ENCODE measurements around the gene MID1.

The MID1 gene

GRCh38 chrX:10576777-10577447 is 43.5 kb downstream of the MID1 start:
- no peak for DNase-seq

GRCh38 chrX:10576186-10576585 is 44.2 kb downstream of the MID1 start:
- DNase-seq, result no peak

- DNase-seq, result no peak
Observed at GRCh38 chrX:10574663-10575062, 45.7 kb downstream of the MID1 start.

- no peak for DNase-seq
Observed at GRCh38 chrX:10571260-10571659, 49.1 kb downstream of the MID1 start.

GRCh38 chrX:10570601-10571000 is 49.8 kb downstream of the MID1 start:
- DNase-seq, result no peak

- DNase-seq, result no peak
Observed at GRCh38 chrX:10569946-10570345, 50.4 kb downstream of the MID1 start.

- DNase-seq, result no peak
Observed at GRCh38 chrX:10568428-10568827, 52.0 kb downstream of the MID1 start.

- no peak for DNase-seq
Observed at GRCh38 chrX:10567136-10567535, 53.2 kb downstream of the MID1 start.

- no peak for DNase-seq
Observed at GRCh38 chrX:10566716-10567097, 53.7 kb downstream of the MID1 start.

- DNase-seq, result no peak
Observed at GRCh38 chrX:10564484-10564883, 55.9 kb downstream of the MID1 start.

GRCh38 chrX:10557166-10557565 is 63.2 kb downstream of the MID1 start:
- DNase-seq, result no peak

- DNase-seq, result no peak
Observed at GRCh38 chrX:10556405-10556804, 64.0 kb downstream of the MID1 start.

GRCh38 chrX:10555846-10556245 is 64.5 kb downstream of the MID1 start:
- no peak for DNase-seq

- DNase-seq, result no peak
Observed at GRCh38 chrX:10554612-10555270, 65.6 kb downstream of the MID1 start.

GRCh38 chrX:10549280-10549679 is 71.1 kb downstream of the MID1 start:
- DNase-seq, result no peak

- no peak for DNase-seq
Observed at GRCh38 chrX:10548688-10549087, 71.7 kb downstream of the MID1 start.

GRCh38 chrX:10545882-10546281 is 74.5 kb downstream of the MID1 start:
- DNase-seq, result no peak

GRCh38 chrX:10542586-10542985 is 77.8 kb downstream of the MID1 start:
- DNase-seq, result no peak

GRCh38 chrX:10538831-10539230 is 81.6 kb downstream of the MID1 start:
- no peak for DNase-seq

- DNase-seq, result no peak
Observed at GRCh38 chrX:10537308-10537707, 83.1 kb downstream of the MID1 start.

GRCh38 chrX:10536744-10537143 is 83.6 kb downstream of the MID1 start:
- DNase-seq, result no peak

GRCh38 chrX:10534611-10535010 is 85.8 kb downstream of the MID1 start:
- DNase-seq, result no peak

GRCh38 chrX:10533696-10534365 is 86.6 kb downstream of the MID1 start:
- no peak for DNase-seq

- DNase-seq, result no peak
Observed at GRCh38 chrX:10531927-10532326, 88.5 kb downstream of the MID1 start.

Data from stimulated activated CD4-positive, alpha-beta T cell treated with anti-CD3 and anti-CD28 coated beads, Interleukin-2, amount 100 ng/mL, for 48 hours (primary cell).